Neural cell (in vitro differentiated cells): Measurements from ENCODE around the gene ZSWIM1. TPM values are rescaled to one million over a fixed set of nuclear protein-coding genes. Genes with fewer than 3 reads are reported as not detected.

Experiments
- H2AFZ ChIP-seq: fragments of 200-600, 300-800 bp; sonication (generic), shearing (Covaris generic); 2 replicates; pipeline ENCODE4 v1.6.0; 2014; ENCODE audit warnings: low read depth, mild to moderate bottlenecking, antibody characterized with exemption, low read length, moderate library complexity
- H3F3A ChIP-seq: fragments of 200-600 bp; shearing (Covaris generic); 2 replicates; pipeline ENCODE4 v1.6.1; 2016; ENCODE audit warnings: mild to moderate bottlenecking, moderate library complexity, mixed read lengths, antibody characterized with exemption, low read length; ENCODE audit not compliant: insufficient read depth, poor library complexity, severe bottlenecking
- H3K27ac ChIP-seq: fragments of 200-600, 300-800 bp; sonication (generic), shearing (Covaris generic); 2 replicates; pipeline ENCODE4 v1.5.1; 2014; ENCODE audit warnings: mild to moderate bottlenecking, low read length, moderate library complexity
- H3K27me3 ChIP-seq: fragments of 300-800, 200-600 bp; sonication (generic), shearing (Covaris generic); 2 replicates; pipeline ENCODE4 v1.6.0; 2014; ENCODE audit warnings: mild to moderate bottlenecking, low read depth, low read length, moderate library complexity; ENCODE audit not compliant: insufficient read depth
- H3K36me3 ChIP-seq: fragments of 300-800, 200-600 bp; sonication (generic), shearing (Covaris generic); 2 replicates; pipeline ENCODE4 v1.5.1; 2014; ENCODE audit warnings: mild to moderate bottlenecking, antibody characterized with exemption, low read length, moderate library complexity; ENCODE audit not compliant: insufficient read depth
- H3K4me2 ChIP-seq: fragments of 300-800, 200-600 bp; sonication (generic), shearing (Covaris generic); 2 replicates; pipeline ENCODE4 v1.6.0; 2014; ENCODE audit warnings: mild to moderate bottlenecking, low read length
- H3K4me3 ChIP-seq: fragments of 300-800, 200-600 bp; sonication (generic), shearing (Covaris generic); 2 replicates; pipeline ENCODE4 v1.5.1; 2014; ENCODE audit warnings: mild to moderate bottlenecking, low read length, moderate library complexity
- H3K79me2 ChIP-seq: fragments of 200-600 bp; shearing (Covaris generic); replicated peaks from 2 replicates; pipeline ENCODE4 v1.6.0; 2014; ENCODE audit warnings: mild to moderate bottlenecking, low read length, moderate library complexity; ENCODE audit not compliant: insufficient read depth
- H3K9ac ChIP-seq: fragments of 300-800, 200-600 bp; sonication (generic), shearing (Covaris generic); 2 replicates; pipeline ENCODE4 v1.6.1; 2016; ENCODE audit warnings: mild to moderate bottlenecking, low read length, mixed read lengths
- H3K9me2 ChIP-seq: fragments of 200-600 bp; shearing (Covaris generic); 2 replicates; pipeline ENCODE4 v1.6.1; 2016; ENCODE audit warnings: mild to moderate bottlenecking, low read length, mixed read lengths; ENCODE audit not compliant: insufficient read depth
- H3K9me3 ChIP-seq: fragments of 200-600, 300-800 bp; sonication (generic), shearing (Covaris generic); 2 replicates; pipeline ENCODE4 v1.6.1; 2016; ENCODE audit warnings: mild to moderate bottlenecking, mixed run types, low read length, moderate library complexity, mixed read lengths
- H4K20me1 ChIP-seq: fragments of 200-600 bp; shearing (Covaris generic); 2 replicates; pipeline ENCODE4 v1.6.1; 2016; ENCODE audit warnings: mild to moderate bottlenecking, mixed run types; ENCODE audit not compliant: insufficient read depth
- CTCF ChIP-seq: fragments of 450-650 bp; IDR thresholded peaks from 2 replicates; pipeline ENCODE4 v1.5.1; 2014; ENCODE audit warnings: antibody characterized with exemption, mild to moderate bottlenecking, moderate library complexity; ENCODE audit not compliant: poor library complexity, severe bottlenecking
- EP300 ChIP-seq: fragments of 450-650 bp; conservative IDR thresholded peaks from 2 replicates; pipeline ENCODE4 v1.6.1; 2014; ENCODE audit warnings: antibody characterized with exemption, mild to moderate bottlenecking, moderate library complexity; ENCODE audit not compliant: poor library complexity, severe bottlenecking
- EZH2 ChIP-seq: fragments of 200-600, 300-800 bp; shearing (Covaris generic), sonication (generic); IDR thresholded peaks from 2 replicates; pipeline ENCODE4 v1.6.1; 2014; ENCODE audit warnings: antibody characterized with exemption, low read length, borderline replicate concordance, mild to moderate bottlenecking; ENCODE audit not compliant: insufficient read depth, poor library complexity, severe bottlenecking
- MXI1 ChIP-seq: fragments of 450-650 bp; conservative IDR thresholded peaks from 2 replicates; pipeline ENCODE4 v1.6.1; 2014; ENCODE audit warnings: antibody characterized with exemption, mild to moderate bottlenecking; ENCODE audit not compliant: poor library complexity, severe bottlenecking
- POLR2AphosphoS5 ChIP-seq: IDR thresholded peaks from 2 replicates; pipeline ENCODE4 v1.6.1; 2012
- RAD21 ChIP-seq: fragments of 450-650 bp; conservative IDR thresholded peaks from 2 replicates; pipeline ENCODE4 v1.6.1; 2014; ENCODE audit warnings: antibody characterized with exemption, mild to moderate bottlenecking, moderate library complexity
- REST ChIP-seq: IDR thresholded peaks from 2 replicates; pipeline ENCODE4 v1.6.1; 2012; ENCODE audit warnings: borderline replicate concordance
- SMC3 ChIP-seq: fragments of 450-650 bp; conservative IDR thresholded peaks from 2 replicates; pipeline ENCODE4 v1.6.1; 2014; ENCODE audit warnings: antibody characterized with exemption, mild to moderate bottlenecking, moderate library complexity; ENCODE audit not compliant: poor library complexity
- TAF1 ChIP-seq: IDR thresholded peaks from 2 replicates; pipeline ENCODE4 v1.6.1; 2012; ENCODE audit warnings: low read depth
- polyA plus RNA-seq: library from polyadenylated mRNA; depleted of rRNA; stranded (reverse); fragments of >200 nt; gene quantifications from 2 replicates; pipeline ENCODE4 v1.2.3, GENCODE V29; 2014

Gene ZSWIM1
- polyA plus RNA-seq, 1 donor from 2014 or later = 3.3 TPM

GRCh38 chr20:45902199-45902701 is 21.2 kb downstream of the ZSWIM1 start:
- H3K79me2 ChIP-seq = no peaks in the 10 kb centered on the region
- no peak overlapping the region for H3K9ac ChIP-seq
- no peaks in the 10 kb centered on the region for H3K9me3 ChIP-seq
- H3K4me3 ChIP-seq = no peak overlapping the region
- H3K9me2 ChIP-seq = no peaks in the 10 kb centered on the region
- TF ChIP-seq POLR2AphosphoS5 (no peak), SMC3 (no peak), CTCF (no peak)
- H4K20me1 ChIP-seq = no peaks in the 10 kb centered on the region
- H3K27ac ChIP-seq = no peak overlapping the region
- H3K4me2 ChIP-seq = no peak overlapping the region
- no peak overlapping the region for H2AFZ ChIP-seq
- H3F3A ChIP-seq = no peaks in the 10 kb centered on the region
- H3K36me3 ChIP-seq = no peaks in the 10 kb centered on the region
- H3K27me3 ChIP-seq = no peaks in the 10 kb centered on the region

- no peak overlapping the region for H3K9ac ChIP-seq
- H2AFZ ChIP-seq = no peak overlapping the region
- no peaks in the 10 kb centered on the region for H3K36me3 ChIP-seq
- H3F3A ChIP-seq = no peaks in the 10 kb centered on the region
- no peaks in the 10 kb centered on the region for H4K20me1 ChIP-seq
- no peak overlapping the region for H3K4me2 ChIP-seq
- no peaks in the 10 kb centered on the region for H3K9me2 ChIP-seq
- no peaks in the 10 kb centered on the region for H3K9me3 ChIP-seq
- H3K27ac ChIP-seq = no peak overlapping the region
- TF ChIP-seq EP300 = no peak
- TF ChIP-seq POLR2AphosphoS5 = no peak
- no peak for TF ChIP-seq SMC3
- TF ChIP-seq CTCF = no peak
- TF ChIP-seq RAD21 = no peak
- no peak for TF ChIP-seq TAF1
- TF ChIP-seq EZH2 = no peak
- TF ChIP-seq MXI1 = no peak
- TF ChIP-seq REST = no peak
- H3K27me3 ChIP-seq = no peaks in the 10 kb centered on the region
- H3K4me3 ChIP-seq = no peak overlapping the region
- no peaks in the 10 kb centered on the region for H3K79me2 ChIP-seq
Observed at GRCh38 chr20:45904583-45905504, 23.8 kb downstream of the ZSWIM1 start.
